ENCODE data around the gene EXOC6B.

DNA sequence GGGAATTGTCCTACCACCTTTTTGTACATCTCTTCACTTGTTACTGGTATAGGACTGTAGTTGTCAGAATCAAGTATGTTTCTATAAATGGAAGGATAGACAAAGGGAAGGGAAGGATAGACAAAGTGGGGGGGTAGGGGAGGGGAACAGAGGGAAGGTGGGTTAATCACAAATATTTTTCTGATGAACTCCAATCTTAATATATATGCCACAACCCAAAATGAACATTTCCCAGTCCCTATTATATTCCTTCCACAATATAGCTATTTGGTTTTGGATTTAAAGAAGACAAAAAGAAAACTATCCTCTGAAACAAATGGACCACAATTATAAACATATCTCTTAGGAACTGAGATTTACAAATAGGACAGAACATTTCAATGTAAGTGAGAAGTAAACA is 329.4 kb downstream of the EXOC6B start:
- TF ChIP-seq MXI1 (IDR thresholded peaks at IDR 0.05; ENCODE audit: low read depth, low read length) (no peak), ZNF3 (CRISPR knock-in tag; IDR thresholded peaks at IDR 0.05) (no peak)
- TF ChIP-seq, protein P1, sequence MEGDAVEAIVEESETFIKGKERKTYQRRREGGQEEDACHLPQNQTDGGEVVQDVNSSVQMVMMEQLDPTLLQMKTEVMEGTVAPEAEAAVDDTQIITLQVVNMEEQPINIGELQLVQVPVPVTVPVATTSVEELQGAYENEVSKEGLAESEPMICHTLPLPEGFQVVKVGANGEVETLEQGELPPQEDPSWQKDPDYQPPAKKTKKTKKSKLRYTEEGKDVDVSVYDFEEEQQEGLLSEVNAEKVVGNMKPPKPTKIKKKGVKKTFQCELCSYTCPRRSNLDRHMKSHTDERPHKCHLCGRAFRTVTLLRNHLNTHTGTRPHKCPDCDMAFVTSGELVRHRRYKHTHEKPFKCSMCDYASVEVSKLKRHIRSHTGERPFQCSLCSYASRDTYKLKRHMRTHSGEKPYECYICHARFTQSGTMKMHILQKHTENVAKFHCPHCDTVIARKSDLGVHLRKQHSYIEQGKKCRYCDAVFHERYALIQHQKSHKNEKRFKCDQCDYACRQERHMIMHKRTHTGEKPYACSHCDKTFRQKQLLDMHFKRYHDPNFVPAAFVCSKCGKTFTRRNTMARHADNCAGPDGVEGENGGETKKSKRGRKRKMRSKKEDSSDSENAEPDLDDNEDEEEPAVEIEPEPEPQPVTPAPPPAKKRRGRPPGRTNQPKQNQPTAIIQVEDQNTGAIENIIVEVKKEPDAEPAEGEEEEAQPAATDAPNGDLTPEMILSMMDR (IDR thresholded peaks at IDR 0.05 in 2 of 3, conservative IDR thresholded peaks at IDR 0.05 in 1 of 3; ENCODE audit: insufficient read depth in 2 of 3, low read depth in 1 of 3, low read length in 3 of 3) = no peak

Data from K562 (cell line).